Right renal cortex interstitium (tissue), 3 donors: ENCODE data around the gene INPP5E. TPM values are rescaled to one million over a fixed set of nuclear protein-coding genes. Genes with fewer than 3 reads are reported as not detected.

Source experiments
- DNase-seq, 3 donors: peaks; one replicate each; pipeline ENCODE4 v3.0.0-alpha.2; 2013; ENCODE audit warnings: low read depth in 3 of 3, low spot score in 2 of 3
- polyA plus RNA-seq, 3 donors: library from polyadenylated mRNA; unstranded; fragments of 120-200 nt; gene quantifications; one replicate each; pipeline ENCODE4 v1.2.1, GENCODE V29; 2013; ENCODE audit not compliant: insufficient read length in 3 of 3

Gene INPP5E
- polyA plus RNA-seq, 3 donors = 9.7 to 11.0 (median 10.7) TPM

DNA sequence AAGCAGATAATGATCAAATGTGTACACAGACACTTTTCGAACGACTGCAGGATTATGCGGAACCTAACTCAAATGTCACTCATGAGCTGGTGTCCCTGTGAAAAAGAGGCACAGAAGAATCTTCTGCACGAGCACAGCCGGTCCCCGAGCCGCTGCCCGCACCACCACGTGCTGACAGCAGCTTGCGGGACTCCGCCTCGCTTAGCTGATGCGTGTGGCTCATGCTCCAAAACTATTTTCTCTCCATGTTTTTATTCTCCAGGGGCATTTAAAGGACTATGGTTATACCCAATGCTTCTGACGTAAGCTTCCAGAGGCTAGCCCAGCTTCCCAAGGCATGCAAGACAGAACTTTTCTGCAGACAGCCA is 33.7 kb upstream of the INPP5E start:
- no peak for DNase-seq

DNA sequence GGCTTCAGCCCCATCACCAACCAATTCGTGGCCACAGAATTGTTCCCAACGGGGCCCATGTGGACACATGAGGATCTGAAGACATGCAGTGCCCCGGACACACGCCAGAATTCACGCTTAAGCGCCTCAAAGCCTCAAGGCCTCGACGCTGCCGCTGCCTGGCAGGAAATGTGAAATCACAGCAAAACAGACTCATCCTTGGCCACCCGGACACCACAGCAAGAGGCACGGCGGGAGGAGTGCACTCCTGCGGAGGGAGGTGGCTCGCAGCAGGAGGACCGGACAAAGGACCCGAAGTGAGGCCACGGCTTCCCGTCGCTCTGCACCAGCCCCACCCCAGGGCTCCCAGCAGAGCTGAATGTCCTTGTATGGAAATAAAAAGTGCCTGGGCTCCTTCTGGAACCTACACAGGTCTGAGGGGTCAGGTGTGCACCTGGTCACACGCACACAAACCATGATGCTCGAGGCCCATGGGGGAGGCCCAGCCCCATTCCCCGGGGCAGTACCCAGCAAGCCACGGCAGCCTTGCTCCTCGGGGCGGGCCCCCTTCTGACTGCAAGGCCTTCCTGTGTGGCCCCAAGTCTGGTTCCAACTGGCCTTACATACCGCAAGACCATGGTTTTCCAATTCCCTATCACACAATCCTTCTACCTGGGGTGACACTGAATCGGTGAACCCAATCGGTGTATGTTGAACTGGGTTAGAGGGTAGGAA is 33.2 kb upstream of the INPP5E start:
- no peak for DNase-seq

DNA sequence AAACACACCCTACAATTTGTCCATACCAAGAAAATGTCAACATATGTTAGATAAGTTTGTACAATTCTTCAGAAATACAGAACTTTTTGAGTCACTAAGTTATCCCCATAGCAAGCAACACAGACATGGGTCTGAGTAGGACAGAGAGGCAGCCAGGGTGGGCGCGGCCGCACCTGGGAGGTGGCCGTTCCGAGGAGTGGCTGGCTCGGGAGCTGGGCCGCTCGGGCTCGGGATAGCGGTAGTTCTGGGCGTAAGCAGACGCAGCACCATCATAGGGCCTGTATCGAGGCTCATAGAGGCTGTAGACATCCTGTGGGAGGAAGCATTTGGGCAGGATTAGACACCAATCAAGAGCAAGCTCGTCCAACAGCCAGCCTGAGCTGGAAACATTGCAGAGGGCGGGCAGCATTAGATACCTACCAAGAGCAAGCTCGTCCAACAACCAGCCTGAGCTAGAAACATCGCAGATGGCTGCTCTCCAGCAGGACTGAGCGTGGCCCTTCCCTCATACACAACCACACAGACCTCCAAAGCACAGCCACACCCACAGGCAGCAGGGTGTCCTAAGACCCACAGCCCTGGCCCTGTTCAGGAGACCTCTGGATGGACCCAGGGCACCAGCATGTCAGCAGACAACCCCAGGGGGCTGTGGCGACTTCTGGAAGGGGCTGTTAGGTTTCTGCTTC is 32.3 kb upstream of the INPP5E start:
- no peak for DNase-seq

DNA sequence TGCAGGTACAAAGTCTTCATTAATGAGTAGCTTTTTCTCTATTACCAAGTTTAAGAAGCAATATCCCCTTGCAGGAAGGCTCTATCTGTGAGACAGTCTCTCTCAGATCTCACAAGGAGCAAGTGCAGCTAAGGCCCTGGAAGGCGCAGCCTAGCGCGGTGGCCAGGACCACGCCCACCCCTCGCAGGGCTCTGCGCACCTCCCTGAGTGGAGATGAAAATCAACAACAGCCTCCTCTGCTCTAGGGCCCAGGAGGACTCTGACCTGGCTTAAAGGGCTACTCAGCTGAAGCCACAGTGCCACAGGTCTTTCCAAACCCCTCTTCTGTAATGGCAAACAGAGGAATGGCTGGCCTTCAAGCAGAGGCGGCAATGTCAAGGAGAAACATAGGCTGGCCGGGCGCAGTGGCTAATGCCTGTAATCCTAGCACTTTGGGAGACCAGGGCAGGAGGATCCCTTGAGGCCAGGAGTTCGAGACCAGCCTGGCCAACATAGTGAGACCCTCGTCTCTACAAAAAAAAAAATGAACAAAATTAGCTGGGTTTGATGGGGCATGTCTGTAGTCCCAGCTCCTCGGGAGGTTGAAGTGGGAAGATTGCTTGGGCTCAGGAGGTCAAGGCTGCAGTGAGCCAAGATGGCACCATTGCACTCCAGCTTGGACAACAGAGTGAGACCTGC is 31.3 kb upstream of the INPP5E start:
- no peak for DNase-seq

DNA sequence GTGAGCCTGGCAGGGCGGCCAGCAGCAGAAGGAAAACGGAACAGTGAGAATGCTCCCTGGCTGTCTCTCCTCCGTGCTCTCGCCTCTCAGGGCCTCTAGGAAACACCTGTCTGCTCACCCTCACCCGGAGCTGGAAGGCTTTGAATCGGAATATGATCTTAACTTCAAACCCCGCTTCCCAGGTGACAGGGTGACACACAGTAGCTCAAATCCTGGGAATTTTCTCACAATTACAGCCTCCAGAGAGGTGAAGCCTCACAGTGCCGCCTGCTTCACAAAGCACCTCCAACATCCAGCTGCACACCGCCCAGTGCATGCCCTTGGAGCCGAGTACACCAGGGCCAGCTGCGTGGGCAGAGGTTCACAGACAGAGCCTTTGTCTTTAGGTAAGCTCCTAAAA is 30.7 kb upstream of the INPP5E start:
- no peak for DNase-seq

DNA sequence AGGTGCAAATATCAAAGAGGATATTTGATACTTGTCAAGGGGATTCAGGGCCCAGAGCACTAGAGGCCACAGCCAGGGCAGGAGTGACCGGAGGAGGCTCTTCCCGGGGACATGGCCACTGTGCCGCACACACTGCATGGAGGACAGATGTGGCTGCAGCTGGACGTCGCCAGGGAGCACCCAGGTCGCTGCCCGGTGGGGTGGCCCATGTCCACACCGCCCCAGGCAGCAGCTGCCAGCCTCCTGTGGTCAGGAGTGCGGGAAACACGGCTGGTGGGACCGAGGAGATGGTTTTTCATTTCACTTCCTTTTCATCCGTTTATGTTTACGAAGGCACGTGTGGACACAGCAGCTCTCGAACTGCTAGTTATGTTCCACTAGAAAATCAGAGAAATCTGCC is 28.1 kb upstream of the INPP5E start:
- DNase-seq = no peak

DNA sequence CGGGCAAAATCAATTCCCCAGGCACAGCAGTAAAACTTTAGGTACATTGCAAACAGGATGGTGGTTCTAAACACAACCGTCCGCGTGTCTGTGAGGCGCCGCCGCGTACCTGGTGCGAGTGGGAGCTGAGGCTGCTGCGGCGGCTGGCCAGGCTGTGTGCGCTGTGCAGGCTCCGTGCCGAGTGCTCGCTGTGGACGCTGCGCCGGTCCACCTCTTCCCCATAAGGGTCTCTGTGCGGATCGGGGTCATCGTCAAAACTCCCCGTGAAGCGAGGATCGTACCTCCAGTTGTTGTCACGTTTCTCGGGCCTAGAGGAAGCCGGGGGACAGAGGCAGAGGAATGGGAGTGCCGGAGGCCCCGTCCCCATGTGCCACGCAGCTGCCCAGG is 26.5 kb upstream of the INPP5E start:
- DNase-seq = no peak

DNA sequence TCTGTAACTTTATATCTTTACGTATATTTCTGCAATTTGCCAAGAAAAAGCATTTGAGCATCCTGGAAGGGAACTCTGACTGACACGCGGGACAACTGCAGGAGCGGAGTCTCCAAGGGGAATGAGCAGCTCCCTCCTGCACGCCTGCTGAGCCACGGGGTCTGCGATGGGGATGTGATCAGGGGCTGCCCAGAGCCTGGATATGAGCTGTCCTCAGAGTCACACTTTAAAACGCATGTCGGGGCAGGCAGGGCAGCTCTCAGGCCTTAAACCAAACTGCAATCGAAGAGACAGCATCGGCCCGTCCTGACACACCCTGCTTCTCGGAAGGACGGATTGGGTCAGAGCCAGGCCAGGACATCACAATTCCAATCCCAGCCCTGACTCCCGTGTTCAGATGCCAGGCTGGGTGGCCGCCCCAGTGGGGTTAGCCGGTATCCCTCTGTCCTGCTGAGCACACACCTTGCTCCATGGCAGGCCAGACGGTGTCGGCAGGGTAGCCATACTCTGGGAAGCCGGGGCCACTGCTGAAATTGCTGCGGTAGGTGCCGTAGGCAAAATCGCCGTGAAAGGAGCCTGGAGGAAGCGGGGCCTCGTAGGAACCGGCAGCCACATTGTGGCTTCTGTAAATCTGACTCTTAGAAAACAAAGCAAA is 26.0 kb upstream of the INPP5E start:
- DNase-seq = no peak

DNA sequence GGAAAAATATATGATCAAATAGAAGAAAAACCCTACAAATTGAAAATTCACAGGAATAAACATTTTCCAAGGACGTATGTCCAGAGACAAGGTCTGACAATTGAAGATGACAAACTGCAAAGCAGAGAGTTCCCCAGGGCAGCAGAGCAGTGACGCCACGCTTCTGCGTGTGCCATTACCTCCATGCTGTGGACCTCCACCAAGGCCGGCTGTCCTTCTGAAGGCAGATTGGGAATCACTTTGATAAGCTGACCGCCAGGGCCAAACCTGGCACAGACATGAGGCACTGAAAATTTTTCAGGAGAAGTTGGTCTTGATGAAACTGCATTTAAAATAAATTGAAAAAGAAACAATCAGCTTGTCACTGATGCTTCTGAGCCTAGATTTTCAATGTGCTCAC is 24.6 kb upstream of the INPP5E start:
- no peak for DNase-seq

DNA sequence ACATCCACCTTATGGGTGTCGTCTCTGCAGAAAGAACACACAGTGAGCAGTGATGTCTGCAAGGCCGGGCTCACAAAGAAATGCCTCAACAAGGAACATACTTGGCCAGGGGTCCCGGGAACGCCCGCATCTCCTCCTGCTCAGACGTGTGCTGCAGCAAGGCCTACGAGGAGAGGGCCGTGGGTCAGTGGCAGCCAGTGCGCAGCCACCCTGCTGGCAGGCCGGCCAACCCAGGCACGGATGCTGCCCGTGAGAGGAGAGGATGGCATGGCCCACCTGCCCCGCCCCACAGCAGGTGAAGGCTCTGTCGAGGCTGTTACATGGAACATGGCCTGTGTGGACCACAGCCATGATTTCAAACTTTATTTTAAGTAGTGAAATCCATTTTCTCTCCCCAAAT is 23.9 kb upstream of the INPP5E start:
- DNase-seq = no peak

DNA sequence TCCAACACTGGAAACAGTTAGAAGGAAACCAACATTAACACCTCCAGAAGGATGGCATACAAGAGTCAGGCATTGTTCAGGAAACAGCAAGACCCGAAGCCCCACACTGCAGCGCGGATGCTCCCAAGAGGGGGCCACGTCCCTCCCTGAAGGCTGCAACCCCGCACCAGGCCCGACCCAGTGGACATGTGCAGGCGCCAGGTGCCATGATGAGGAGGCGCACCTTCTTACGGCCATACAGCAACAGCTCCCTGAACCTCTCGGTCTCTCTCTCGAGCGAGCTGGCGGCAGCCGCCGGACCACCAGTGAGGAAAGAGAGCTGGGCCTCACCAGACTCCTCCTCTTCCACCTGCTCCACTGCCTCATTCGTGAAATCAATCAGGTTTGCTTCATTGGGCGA is 23.0 kb upstream of the INPP5E start:
- DNase-seq = no peak

DNA sequence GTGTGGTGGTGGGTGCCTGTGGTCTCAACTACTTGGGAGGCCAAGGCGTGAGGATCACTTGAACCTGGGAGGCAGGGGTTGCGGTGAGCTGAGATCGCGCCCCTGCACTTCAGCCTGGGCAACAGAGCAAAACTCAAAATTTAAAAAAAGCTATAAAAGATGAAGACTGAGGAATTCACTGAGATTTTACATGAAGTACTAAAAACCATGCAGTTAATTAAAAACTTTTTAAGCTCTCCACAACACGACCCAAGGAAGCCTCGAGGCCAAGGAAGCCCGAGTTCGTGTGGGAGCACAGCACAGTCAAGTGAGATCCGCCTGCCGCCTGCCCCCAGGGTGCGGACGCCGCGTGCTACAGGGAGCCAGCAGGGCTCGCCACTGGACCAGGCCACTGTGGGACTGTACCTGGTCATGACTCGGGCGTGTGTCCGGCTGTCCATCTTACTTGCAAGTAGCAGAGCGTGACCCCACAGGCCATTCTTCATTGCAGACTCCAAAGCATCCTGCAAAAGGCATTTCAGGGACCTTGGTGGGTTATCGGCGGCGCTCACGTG is 21.2 kb upstream of the INPP5E start:
- no peak for DNase-seq

DNA sequence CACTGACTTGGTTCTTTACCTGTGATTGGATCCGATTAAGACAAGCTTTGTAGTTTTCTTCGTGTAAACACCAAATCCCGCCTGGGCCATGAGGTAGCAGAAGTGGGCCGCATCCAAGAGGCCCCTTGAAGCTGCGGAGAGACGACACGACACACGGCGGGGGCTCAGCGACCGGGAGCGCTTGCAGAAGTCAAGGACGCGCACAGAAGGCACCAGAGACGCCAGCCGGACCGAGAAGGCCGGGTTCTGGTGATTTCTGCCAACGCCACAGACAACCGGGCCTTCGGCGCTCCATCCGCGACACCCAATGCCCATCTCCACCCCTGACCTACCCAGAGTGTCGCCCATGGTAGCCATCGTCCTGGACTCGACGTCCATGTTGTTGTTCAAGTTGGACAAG is 19.8 kb upstream of the INPP5E start:
- DNase-seq = no peak

DNA sequence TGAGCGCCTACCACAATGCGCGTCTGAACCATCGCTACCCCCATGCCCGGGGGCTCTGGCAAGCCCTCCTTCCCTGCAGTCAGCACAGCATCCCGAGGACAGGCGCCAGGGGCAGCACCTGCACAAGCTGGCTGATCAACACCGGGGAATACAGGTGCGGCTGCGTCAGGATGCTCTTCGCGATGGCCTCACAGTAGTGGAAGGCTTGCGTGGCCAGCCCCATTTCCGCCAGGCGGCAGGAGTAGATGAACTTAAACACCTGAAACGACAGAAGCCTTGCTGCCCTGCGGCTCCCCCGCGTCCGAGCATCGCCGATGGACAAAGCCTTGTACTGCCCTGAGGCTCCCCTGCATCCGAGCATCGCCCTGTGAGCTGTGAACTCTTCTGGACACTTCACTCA is 17.7 kb upstream of the INPP5E start:
- DNase-seq = no peak

DNA sequence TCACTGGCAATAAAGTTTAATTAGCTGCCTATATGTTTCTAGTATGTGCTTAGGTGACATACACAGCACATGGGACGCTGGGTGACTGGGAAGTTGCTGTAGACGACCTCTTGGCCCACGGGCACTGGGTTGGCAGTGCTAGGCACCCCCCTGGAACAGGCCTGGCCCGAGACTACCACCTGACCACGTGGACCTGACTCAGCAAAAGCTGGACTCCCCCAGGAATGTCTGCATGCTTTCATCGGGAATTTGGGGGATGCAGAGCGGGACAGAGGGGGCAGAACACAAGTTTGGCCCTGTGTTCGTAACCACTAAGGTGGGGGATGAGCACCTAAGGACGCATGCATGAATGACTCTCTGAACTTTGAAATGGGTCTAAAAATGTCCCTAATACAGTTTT is 16.6 kb upstream of the INPP5E start:
- DNase-seq = no peak

DNA sequence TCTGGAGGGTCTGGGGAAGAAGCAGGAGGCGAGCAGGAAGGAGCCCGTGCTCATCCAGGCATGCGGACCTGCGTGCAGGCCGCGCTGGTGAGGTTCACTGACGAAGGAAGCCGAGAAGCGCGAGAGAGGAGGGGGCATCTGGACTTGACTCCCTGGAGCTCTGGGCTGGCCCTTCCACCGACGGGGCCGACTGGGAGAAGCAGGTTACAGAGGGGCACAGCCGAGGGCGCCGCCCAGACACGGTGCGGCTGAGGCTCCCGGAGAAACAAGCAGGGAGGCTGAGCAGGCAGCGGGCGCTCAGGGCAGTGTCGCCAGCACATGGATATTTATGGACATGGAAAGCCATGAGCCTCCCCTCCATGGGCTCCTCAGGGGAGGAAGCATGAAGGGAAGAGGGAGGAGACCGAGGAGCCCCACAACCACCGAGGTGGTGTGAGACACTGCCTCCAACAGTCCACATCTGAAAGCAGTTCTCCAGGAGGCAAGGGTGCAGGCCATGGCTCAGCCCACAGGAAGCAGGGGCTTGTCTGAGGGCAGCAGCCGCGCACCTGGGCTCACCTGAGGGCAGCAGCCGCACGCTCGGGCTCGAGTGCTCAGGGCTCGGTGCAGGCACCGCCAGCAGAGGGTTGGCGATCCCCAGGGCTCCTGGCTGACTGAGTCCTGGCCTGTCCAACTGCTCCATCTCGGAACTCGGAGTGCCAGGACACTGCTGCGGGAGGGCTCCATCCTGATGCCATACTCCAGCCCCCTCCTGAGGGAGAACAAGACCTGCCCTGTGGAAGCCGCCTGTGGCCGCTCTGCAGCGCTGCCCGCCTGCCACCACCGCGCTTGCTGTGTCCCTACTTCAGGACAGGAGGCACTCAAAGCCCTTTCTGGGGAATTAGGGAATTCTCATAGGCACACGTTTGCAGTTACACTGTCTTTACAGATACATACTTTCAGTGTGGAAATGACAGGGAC is 15.7 kb upstream of the INPP5E start:
- DNase-seq = no peak

DNA sequence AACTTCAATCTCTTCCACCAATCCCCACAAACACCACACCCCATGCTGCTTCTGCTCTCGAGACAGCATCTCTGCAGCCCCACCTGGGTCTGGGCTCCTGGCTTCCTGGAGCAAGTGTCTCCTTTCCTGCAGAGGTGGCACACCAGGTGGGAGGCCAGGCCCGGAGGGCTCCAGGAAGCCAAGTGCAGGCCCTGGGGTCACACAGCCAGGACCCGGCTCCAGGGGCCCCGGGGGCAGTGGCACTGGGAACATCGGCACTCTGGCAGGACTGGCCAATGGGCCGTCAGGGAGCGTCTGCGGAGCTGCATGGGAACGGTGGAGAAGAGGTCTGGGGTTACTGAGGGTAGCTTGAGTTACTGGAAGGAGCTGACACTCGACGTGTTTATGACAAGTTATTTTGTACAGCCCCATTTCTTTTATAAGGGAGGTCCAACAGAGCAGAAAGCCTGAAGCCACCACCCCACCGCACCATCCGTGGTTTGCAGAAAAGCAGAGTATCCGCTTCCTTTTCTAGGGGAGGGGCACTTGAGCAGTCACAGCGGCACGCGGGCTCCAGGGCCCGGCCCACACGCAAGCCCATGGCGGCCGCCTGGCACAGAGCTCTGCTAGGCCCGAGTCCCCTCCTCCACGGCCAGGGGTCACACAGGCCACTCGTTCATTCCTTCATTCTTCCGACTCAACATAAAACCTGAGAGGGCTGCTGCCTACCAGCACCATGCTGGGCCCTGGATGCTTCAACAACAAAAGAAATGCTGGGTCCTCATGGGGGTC is 14.6 kb upstream of the INPP5E start:
- DNase-seq = no peak

DNA sequence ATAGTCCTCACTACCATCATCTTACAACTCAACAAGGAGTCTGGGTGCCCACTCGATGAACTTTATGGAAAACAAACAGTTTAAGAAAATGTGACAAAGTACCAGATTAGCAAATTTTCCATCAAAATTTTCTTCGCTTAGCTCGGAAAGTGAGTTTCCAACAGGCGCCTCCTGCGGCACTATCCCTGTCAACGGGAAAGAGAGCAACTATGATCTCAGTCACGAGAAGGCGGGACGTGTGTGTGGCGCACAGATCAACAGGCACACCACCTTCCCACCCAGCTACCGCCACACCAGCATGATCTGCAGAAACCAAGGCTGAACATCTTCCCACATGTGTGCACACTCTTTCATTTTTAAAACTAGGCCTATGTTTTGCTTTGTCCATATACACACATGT is 13.7 kb upstream of the INPP5E start:
- DNase-seq = no peak

DNA sequence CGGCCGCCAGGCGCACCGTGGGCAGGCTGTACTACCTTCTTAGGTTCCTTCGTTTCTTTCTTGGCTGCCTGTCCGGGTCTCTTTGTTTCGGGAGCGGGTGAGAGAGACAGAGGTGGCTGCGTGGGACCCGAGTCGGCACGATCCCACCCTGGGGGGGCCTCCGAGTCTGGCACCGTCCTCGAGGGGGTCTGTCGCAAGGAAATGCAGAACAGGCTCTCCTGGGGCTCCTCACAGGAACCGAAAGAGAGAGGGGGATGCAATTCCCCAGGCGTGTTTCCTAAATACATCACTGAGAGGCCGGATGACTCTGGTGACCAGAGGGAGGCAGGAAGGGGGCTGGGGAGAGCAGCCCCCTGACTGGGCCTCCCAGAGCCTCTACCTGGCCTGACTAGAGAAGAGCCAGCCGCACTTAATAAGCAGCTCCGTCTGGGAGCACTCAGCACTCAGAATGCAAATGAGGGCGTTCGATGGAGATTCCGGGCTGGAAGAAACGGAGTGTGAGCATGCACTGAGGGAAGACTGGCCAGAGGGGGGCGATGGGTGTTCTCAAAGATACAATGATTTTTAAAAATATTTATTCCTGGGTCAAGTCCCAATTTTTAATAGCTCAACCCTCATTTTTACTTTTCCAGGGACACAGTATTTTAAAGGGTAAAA is 11.7 kb upstream of the INPP5E start:
- no peak for DNase-seq
